GM21423 (cell line): ENCODE measurements around the gene SPAG16.
"Not testable (repeated sequence)": the region's sequence is repeated elsewhere in the genome, so short reads cannot be mapped to it uniquely, and the experiment has no call there.

Experiments used
- ATAC-seq: cut with Tn5 transposase; IDR thresholded peaks from one replicate; pipeline ENCODE4 v1.9.1; 2021; ENCODE audit warnings: mild to moderate bottlenecking, moderate library complexity; ENCODE audit not compliant: unreplicated experiment

The SPAG16 gene

GRCh38 chr2:214057986-214058385 is 773.7 kb downstream of the SPAG16 start:
- no peak for ATAC-seq

GRCh38 chr2:214062279-214062678 is 778.0 kb downstream of the SPAG16 start:
- ATAC-seq: not testable (repeated sequence)

GRCh38 chr2:214064471-214064870 is 780.2 kb downstream of the SPAG16 start:
- ATAC-seq: no peak

GRCh38 chr2:214066862-214067261 is 782.6 kb downstream of the SPAG16 start:
- no peak for ATAC-seq

- peak; percentile 92 for ATAC-seq
These were observed 785.0 kb downstream of the SPAG16 start for GRCh38 chr2:214069254-214069653.

GRCh38 chr2:214075456-214075855 is 791.2 kb downstream of the SPAG16 start:
- no peak for ATAC-seq

GRCh38 chr2:214076527-214076926 is 792.3 kb downstream of the SPAG16 start:
- peak; percentile 71 for ATAC-seq

- ATAC-seq: no peak
These were observed 793.5 kb downstream of the SPAG16 start for GRCh38 chr2:214077727-214078126.

- ATAC-seq: no peak
These were observed 794.8 kb downstream of the SPAG16 start for GRCh38 chr2:214079032-214079431.

GRCh38 chr2:214088536-214088935 is 804.3 kb downstream of the SPAG16 start:
- no peak for ATAC-seq

- no peak for ATAC-seq
These were observed 812.0 kb downstream of the SPAG16 start for GRCh38 chr2:214096208-214096715.

- no peak for ATAC-seq
These were observed 814.5 kb downstream of the SPAG16 start for GRCh38 chr2:214098811-214099210.

- ATAC-seq: no peak
These were observed 816.2 kb downstream of the SPAG16 start for GRCh38 chr2:214100488-214100887.

- ATAC-seq: no peak
These were observed 819.2 kb downstream of the SPAG16 start for GRCh38 chr2:214103276-214104001.

GRCh38 chr2:214104219-214104618 is 820.0 kb downstream of the SPAG16 start:
- no peak for ATAC-seq

- ATAC-seq: no peak
These were observed 820.7 kb downstream of the SPAG16 start for GRCh38 chr2:214104967-214105366.

GRCh38 chr2:214107726-214108125 is 823.5 kb downstream of the SPAG16 start:
- no peak for ATAC-seq

GRCh38 chr2:214108598-214108997 is 824.3 kb downstream of the SPAG16 start:
- ATAC-seq: no peak

GRCh38 chr2:214117054-214117453 is 832.8 kb downstream of the SPAG16 start:
- ATAC-seq: no peak

GRCh38 chr2:214126135-214126534 is 841.9 kb downstream of the SPAG16 start:
- no peak for ATAC-seq

- ATAC-seq: no peak
These were observed 842.9 kb downstream of the SPAG16 start for GRCh38 chr2:214127170-214127569.

GRCh38 chr2:214127571-214127970 is 843.3 kb downstream of the SPAG16 start:
- no peak for ATAC-seq

GRCh38 chr2:214128040-214128439 is 843.8 kb downstream of the SPAG16 start:
- ATAC-seq: no peak
